ENCODE data around the gene GLS2. TPM values are rescaled to one million over a fixed set of nuclear protein-coding genes. Genes with fewer than 3 reads are reported as not detected.

Gene GLS2
- total RNA-seq (2022; extraction: Qiagen RNA extraction): 0.13 to 0.24 TPM (median 0.16 TPM) in 3 of 5 replicates, not detected in the others

GRCh38 chr12:56488041-56488955, at the start of gene GLS2:
Gene GLS2 (minus strand): TSS chr12:56488161. CDS start chr12:56488118, 43 bp downstream.

GRCh38 chr12:56521590-56522371, 33.8 kb upstream of the GLS2 start, which contains the start of gene RBMS2:
Gene RBMS2 (plus strand): TSS chr12:56521820. CDS start chr12:56522024, 204 bp downstream.

GRCh38 chr12:56468216-56469006, 19.6 kb downstream of the GLS2 start, which contains the start of gene SPRYD4:
Gene SPRYD4 (plus strand): TSS chr12:56468578. CDS start chr12:56468592, 14 bp downstream.

GRCh38 chr12:56454557-56454956, 33.4 kb downstream of the GLS2 start, which contains the start of gene MIP:
Gene MIP (minus strand): TSS chr12:56454657. CDS start chr12:56454613, 44 bp downstream.

GRCh38 chr12:56448860-56449621, 38.9 kb downstream of the GLS2 start, which contains the start of gene TIMELESS:
Gene TIMELESS (minus strand): TSS chr12:56449426. CDS start chr12:56434170, 15,256 bp downstream.

Other genes starting within 250 kb of the GLS2 start
- gene ANKRD52, start 229.8 kb downstream of the GLS2 start, total RNA-seq (2022; extraction: Qiagen RNA extraction): 33.6 to 47.3 TPM (median 45.6 TPM) in 5 replicates
- 15.2 to 17.4 TPM (median 16.5 TPM) in 5 replicates for gene COQ10A, start 221.2 kb downstream of the GLS2 start, total RNA-seq (2022; extraction: Qiagen RNA extraction)
- 145 to 174 TPM (median 156 TPM) in 5 replicates for gene CS, start 187.8 kb downstream of the GLS2 start, total RNA-seq (2022; extraction: Qiagen RNA extraction)
- 120 to 149 TPM (median 142 TPM) in 5 replicates for gene CNPY2, start 172.2 kb downstream of the GLS2 start, total RNA-seq (2022; extraction: Qiagen RNA extraction)
- 10.8 to 22.0 TPM (median 14.5 TPM) in 5 replicates for gene PAN2, start 154.2 kb downstream of the GLS2 start, total RNA-seq (2022; extraction: Qiagen RNA extraction)
- gene IL23A, start 149.3 kb downstream of the GLS2 start, total RNA-seq (2022; extraction: Qiagen RNA extraction): 0.22 to 0.64 TPM (median 0.33 TPM) in 5 replicates
- gene STAT2, start 128.1 kb downstream of the GLS2 start, total RNA-seq (2022; extraction: Qiagen RNA extraction): 9.5 to 13.7 TPM (median 12.0 TPM) in 5 replicates
- gene APOF, start 125.3 kb downstream of the GLS2 start, total RNA-seq (2022; extraction: Qiagen RNA extraction): not detected in 5 replicates
- 31.7 to 38.8 TPM (median 36.6 TPM) in 5 replicates for gene TIMELESS, start 38.7 kb downstream of the GLS2 start, total RNA-seq (2022; extraction: Qiagen RNA extraction)
- gene MIP, start 33.5 kb downstream of the GLS2 start, total RNA-seq (2022; extraction: Qiagen RNA extraction): 0.13 to 0.32 TPM (median 0.23 TPM) in 4 of 5 replicates, not detected in the other
- gene SPRYD4, start 19.6 kb downstream of the GLS2 start, total RNA-seq (2022; extraction: Qiagen RNA extraction): 1.7 to 1.9 TPM (median 1.8 TPM) in 5 replicates
- 9.4 to 18.3 TPM (median 11.8 TPM) in 5 replicates for gene RBMS2, start 33.7 kb upstream of the GLS2 start, total RNA-seq (2022; extraction: Qiagen RNA extraction)
- gene BAZ2A, start 142.2 kb upstream of the GLS2 start, total RNA-seq (2022; extraction: Qiagen RNA extraction): 26.6 to 47.2 TPM (median 40.6 TPM) in 5 replicates
- 808 to 925 TPM (median 897 TPM) in 5 replicates for gene ATP5F1B, start 157.8 kb upstream of the GLS2 start, total RNA-seq (2022; extraction: Qiagen RNA extraction)
- 350 to 392 TPM (median 368 TPM) in 5 replicates for gene PTGES3, start 200.1 kb upstream of the GLS2 start, total RNA-seq (2022; extraction: Qiagen RNA extraction)
- gene NACA, start 237.1 kb upstream of the GLS2 start, total RNA-seq (2022; extraction: Qiagen RNA extraction): 1,451 to 1,910 TPM (median 1,503 TPM) in 5 replicates